Measurements from ENCODE around the gene UTS2.

DNA sequence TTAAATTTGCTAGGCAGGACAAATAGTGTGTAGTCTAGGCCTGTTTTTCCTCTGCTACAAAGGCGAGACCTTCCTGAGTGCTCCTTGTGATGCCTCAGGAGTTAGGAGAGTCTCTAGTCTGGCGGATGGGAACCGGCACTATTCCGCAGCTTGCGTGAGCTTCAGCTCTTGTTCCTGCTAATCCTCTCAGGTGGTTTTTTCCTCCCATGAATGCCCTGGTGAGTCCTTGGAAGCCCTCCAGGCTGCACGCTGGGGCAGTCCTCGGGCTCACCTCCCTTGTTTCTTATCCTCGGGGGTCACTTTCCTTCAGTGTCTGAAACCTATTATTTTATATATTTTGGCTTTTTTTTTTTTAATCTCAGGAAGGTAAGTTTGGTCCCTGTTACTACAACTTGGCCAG lies 28.2 kb downstream of the UTS2 start:
- no peak for TF ChIP-seq CTCF (conservative IDR thresholded peaks at IDR 0.05 in 1 of 2, IDR thresholded peaks at IDR 0.05 in 1 of 2; ENCODE audit: extremely low read depth in 1 of 2, insufficient read depth in 1 of 2, low read depth in 1 of 2, low read length in 2 of 2)
- TF ChIP-seq EZH2 (IDR thresholded peaks at IDR 0.05; ENCODE audit: borderline replicate concordance, low read length), result no peak

All from mammary epithelial cell (primary cell).